GM19324 (cell line): ENCODE results near the gene GTF2IRD1.
"Not testable (repeated sequence)": the region's sequence is repeated elsewhere in the genome, so short reads cannot be mapped to it uniquely, and the experiment has no call there.

Experiments
- ATAC-seq: cut with Tn5 transposase; IDR thresholded peaks from one replicate; pipeline ENCODE4 v1.9.1; 2021; ENCODE audit warnings: mild to moderate bottlenecking, moderate library complexity; ENCODE audit not compliant: unreplicated experiment, low FRiP score

GTF2IRD1 gene

GRCh38 chr7:74623135-74623534 is 169.4 kb downstream of the GTF2IRD1 start:
- ATAC-seq = no peak

- ATAC-seq = no peak
Measured at GRCh38 chr7:74625446-74625845, 171.7 kb downstream of the GTF2IRD1 start.

- no peak for ATAC-seq
Measured at GRCh38 chr7:74627661-74628411, 174.1 kb downstream of the GTF2IRD1 start.

GRCh38 chr7:74632505-74632904 is 178.8 kb downstream of the GTF2IRD1 start:
- ATAC-seq = no peak

- ATAC-seq = no peak
Measured at GRCh38 chr7:74633451-74633921, 179.8 kb downstream of the GTF2IRD1 start.

GRCh38 chr7:74637745-74638144 is 184.0 kb downstream of the GTF2IRD1 start:
- no peak for ATAC-seq

GRCh38 chr7:74650055-74650454 is 196.3 kb downstream of the GTF2IRD1 start:
- ATAC-seq = peak; percentile 70

GRCh38 chr7:74650493-74651132 is 196.9 kb downstream of the GTF2IRD1 start:
- ATAC-seq = peak; percentile 55

GRCh38 chr7:74651133-74651504 is 197.4 kb downstream of the GTF2IRD1 start:
- not testable (repeated sequence) for ATAC-seq
